GM12801 (cell line): Measurements from ENCODE around the gene POLR1G.

Experiments
- TF ChIP-seq, protein P1 (sequence below): IDR thresholded peaks from one replicate; pipeline ENCODE4 v1.5.1; 2011; ENCODE audit warnings: control low read depth; ENCODE audit not compliant: insufficient read length; ENCODE audit errors: extremely low read depth

Gene POLR1G, protein sequence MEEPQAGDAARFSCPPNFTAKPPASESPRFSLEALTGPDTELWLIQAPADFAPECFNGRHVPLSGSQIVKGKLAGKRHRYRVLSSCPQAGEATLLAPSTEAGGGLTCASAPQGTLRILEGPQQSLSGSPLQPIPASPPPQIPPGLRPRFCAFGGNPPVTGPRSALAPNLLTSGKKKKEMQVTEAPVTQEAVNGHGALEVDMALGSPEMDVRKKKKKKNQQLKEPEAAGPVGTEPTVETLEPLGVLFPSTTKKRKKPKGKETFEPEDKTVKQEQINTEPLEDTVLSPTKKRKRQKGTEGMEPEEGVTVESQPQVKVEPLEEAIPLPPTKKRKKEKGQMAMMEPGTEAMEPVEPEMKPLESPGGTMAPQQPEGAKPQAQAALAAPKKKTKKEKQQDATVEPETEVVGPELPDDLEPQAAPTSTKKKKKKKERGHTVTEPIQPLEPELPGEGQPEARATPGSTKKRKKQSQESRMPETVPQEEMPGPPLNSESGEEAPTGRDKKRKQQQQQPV

DNA sequence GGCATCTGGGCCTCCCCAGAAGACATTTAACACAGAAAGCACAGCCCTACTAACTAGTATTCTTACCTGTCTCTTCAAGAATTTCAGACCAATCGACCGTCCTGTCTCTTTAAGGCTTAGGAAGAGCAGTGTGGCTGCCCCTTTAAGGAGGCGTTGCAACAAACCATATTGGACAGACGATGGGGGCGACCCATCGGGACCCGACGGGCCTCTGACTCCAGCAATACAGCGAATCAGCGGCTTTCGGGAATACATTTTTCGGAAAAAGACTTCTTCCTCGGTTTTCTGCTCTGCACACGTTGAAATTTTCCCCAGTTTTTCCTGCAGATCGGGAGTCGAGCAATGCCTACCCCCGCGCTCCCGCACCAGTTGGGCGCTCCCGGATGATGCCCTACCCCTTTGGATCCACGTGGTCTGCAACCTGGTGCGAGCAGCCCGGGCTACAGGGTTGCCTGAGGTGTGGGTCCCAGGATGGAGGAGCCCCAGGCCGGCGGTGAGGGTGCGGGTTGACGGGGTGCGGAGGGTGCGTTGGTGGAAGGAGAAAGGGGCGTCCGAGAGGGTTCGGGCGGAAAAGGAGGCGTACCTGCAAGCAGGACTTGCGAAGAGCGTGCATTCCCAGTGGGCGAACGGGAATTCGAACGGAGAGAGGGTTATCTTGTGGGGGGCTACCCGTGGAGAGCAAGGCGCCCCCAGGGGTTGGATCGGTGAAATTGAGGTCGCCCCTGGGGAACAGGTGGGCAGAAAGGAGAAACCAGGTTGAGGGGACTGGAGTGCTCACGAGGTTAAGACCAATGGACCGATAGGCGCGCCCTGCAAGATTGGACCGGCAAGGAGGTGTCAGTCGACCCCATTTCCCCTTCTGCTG, at the start of gene POLR1G:
Gene POLR1G, plus strand, starts transcription at position 419 of the 865 bp plus-strand sequence. Its CDS starts 53 bp downstream, at position 472.
- TF ChIP-seq, protein P1, sequence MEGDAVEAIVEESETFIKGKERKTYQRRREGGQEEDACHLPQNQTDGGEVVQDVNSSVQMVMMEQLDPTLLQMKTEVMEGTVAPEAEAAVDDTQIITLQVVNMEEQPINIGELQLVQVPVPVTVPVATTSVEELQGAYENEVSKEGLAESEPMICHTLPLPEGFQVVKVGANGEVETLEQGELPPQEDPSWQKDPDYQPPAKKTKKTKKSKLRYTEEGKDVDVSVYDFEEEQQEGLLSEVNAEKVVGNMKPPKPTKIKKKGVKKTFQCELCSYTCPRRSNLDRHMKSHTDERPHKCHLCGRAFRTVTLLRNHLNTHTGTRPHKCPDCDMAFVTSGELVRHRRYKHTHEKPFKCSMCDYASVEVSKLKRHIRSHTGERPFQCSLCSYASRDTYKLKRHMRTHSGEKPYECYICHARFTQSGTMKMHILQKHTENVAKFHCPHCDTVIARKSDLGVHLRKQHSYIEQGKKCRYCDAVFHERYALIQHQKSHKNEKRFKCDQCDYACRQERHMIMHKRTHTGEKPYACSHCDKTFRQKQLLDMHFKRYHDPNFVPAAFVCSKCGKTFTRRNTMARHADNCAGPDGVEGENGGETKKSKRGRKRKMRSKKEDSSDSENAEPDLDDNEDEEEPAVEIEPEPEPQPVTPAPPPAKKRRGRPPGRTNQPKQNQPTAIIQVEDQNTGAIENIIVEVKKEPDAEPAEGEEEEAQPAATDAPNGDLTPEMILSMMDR = no peak

DNA sequence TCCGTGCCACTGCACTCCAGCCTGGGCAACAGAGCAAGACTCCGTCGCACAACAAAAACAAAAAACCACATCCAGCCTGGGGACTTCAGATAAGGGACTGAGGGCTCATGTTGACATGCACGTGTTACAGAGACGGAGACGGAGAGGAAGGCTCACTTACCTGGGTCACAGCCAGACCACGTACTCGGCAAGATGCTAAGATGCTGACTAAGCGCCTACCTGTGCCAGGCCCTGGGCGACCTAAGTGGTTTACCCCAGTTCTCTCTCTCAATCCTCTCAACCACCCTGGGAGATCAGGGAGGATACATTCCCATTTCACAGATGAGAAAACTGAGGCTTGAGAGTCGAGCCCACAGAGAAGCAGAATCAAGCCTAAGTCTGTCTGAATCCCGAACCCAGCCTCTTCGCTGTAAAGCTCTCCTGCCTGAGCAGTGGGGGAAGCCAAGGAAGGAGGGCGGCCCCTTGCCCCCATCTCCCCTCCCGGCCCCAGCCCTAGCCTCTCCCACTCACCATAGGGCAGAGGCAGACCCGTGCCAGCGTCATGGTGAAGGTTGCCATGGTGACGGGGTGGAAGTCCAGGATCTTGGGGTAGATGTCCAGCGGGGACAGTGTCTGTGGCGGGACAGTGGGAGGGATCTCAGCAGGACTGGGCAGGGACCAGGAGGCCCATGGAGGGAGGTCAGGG, 49.5 kb upstream of the POLR1G start:
- TF ChIP-seq, protein P1 = no peak

GRCh38 chr19:45357445-45357783, 49.0 kb upstream of the POLR1G start:
- TF ChIP-seq, protein P1 = no peak

GRCh38 chr19:45358213-45358792, 48.1 kb upstream of the POLR1G start:
- TF ChIP-seq, protein P1 = no peak

- TF ChIP-seq, protein P1 = no peak
These were observed 44.8 kb upstream of the POLR1G start for GRCh38 chr19:45361608-45362007.

GRCh38 chr19:45362291-45362690, 44.2 kb upstream of the POLR1G start:
- TF ChIP-seq, protein P1 = no peak
